ENCODE data around the gene KCTD10.

Gene KCTD10

DNA sequence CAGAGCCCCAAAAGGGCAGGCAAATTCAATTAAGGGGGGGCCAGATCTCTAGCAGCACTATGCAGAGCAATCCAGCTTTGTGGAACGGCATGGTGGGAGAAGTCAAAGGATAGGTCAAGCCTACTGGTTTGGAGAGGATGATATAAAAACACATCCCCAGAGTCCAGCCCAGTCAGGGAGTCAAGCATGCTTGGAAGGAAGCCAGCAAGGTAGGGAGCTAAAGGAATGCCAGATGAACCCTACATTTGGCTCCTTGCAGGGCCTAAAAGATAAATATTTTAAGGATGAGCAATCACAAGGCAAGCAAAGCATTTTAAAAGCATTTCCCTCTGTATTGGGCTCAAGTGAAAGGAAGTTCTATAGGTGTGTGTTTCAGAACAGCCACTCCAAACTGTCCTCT, 21.4 kb downstream of the KCTD10 start:
- TF ChIP-seq, protein P1, sequence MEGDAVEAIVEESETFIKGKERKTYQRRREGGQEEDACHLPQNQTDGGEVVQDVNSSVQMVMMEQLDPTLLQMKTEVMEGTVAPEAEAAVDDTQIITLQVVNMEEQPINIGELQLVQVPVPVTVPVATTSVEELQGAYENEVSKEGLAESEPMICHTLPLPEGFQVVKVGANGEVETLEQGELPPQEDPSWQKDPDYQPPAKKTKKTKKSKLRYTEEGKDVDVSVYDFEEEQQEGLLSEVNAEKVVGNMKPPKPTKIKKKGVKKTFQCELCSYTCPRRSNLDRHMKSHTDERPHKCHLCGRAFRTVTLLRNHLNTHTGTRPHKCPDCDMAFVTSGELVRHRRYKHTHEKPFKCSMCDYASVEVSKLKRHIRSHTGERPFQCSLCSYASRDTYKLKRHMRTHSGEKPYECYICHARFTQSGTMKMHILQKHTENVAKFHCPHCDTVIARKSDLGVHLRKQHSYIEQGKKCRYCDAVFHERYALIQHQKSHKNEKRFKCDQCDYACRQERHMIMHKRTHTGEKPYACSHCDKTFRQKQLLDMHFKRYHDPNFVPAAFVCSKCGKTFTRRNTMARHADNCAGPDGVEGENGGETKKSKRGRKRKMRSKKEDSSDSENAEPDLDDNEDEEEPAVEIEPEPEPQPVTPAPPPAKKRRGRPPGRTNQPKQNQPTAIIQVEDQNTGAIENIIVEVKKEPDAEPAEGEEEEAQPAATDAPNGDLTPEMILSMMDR (IDR thresholded peaks at IDR 0.05; ENCODE audit: low read depth, low read length, missing control alignments) = no peak
- no peak overlapping the region for H3K4me3 ChIP-seq (ENCODE audit: low read depth, low read length)
- in situ Hi-C loops (cut with HindIII; ENCODE audit: low sequenced_read_pairs) = no loop called here
- no peak for DNase-seq (ENCODE audit: low read depth)

DNA sequence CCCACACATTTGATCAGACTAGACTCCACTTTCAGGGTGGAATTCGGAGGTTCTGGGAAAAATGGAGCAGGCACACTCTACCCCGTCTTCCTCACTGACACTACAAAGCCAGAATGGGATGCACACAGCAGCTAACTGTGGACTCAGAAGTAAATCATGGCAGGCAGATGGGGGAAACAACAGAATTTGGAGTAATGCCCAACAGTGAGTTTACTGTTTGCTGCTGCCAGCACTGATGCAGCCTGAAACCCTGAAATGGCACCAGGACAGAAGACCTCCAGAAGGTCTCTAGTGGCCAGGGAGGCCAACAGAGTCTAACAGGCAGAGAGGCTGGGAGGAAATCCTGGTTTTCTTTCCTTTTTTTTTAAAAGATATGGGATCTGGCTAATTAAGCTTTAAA, 24.6 kb downstream of the KCTD10 start:
- in situ Hi-C loops (cut with HindIII; ENCODE audit: low sequenced_read_pairs) = no loop called here

DNA sequence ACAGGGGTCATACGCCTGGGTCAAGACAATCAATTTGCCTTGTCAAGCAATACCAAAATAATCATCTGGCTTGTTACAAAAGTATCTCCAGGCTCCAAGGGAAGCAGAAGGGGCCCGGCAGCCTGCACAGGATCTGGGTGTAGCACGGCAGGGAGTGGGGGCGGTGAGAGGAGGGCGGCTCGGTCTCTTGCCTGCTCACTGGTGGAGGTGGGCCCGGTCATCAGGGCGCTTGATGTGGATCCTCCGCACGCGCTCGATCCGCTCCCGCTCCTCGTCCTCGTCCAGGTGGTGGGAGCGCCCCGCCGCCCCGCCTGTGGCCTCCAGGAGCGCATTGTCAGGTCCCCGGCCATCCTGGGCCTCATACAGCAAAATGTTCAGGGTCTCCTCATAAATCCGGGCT, 25.7 kb downstream of the KCTD10 start:
- H3K4me3 ChIP-seq (ENCODE audit: low read depth, low read length) = no peak overlapping the region
- TF ChIP-seq, protein P1 (IDR thresholded peaks at IDR 0.05; ENCODE audit: low read depth, low read length, missing control alignments) = no peak
- in situ Hi-C loops (cut with HindIII; ENCODE audit: low sequenced_read_pairs) = no loop called here
- no peak for DNase-seq (ENCODE audit: low read depth)

More for the DNA sequence above, 24.6 kb downstream of the KCTD10 start:
- TF ChIP-seq, protein P1 (IDR thresholded peaks at IDR 0.05; ENCODE audit: low read depth, low read length, missing control alignments) = no peak
- no peak overlapping the region for H3K4me3 ChIP-seq (ENCODE audit: low read depth, low read length)
- no peak for DNase-seq (ENCODE audit: low read depth)

DNA sequence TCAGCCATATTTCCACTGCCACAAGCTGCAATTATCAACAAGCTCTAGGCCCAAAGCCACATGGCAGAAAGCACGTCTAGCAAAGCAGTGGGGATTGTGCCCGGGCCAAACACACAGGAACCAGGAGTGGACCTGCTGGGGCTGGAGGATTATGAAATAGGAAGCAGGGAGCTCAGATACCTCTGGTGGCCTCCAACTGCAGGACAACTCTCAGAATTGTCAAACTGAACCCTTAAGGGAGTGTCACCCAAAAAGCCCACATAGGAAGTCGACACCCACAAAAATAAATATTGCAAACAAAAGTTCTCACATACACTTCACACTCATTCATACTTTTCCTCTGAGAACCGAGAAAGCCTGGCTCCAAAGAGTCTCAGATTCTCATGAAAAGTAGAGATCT, 26.1 kb downstream of the KCTD10 start:
- in situ Hi-C loops (cut with HindIII; ENCODE audit: low sequenced_read_pairs) = no loop called here
- DNase-seq (ENCODE audit: low read depth) = no peak
- no peak overlapping the region for H3K4me3 ChIP-seq (ENCODE audit: low read depth, low read length)
- TF ChIP-seq, protein P1 (IDR thresholded peaks at IDR 0.05; ENCODE audit: low read depth, low read length, missing control alignments) = no peak

DNA sequence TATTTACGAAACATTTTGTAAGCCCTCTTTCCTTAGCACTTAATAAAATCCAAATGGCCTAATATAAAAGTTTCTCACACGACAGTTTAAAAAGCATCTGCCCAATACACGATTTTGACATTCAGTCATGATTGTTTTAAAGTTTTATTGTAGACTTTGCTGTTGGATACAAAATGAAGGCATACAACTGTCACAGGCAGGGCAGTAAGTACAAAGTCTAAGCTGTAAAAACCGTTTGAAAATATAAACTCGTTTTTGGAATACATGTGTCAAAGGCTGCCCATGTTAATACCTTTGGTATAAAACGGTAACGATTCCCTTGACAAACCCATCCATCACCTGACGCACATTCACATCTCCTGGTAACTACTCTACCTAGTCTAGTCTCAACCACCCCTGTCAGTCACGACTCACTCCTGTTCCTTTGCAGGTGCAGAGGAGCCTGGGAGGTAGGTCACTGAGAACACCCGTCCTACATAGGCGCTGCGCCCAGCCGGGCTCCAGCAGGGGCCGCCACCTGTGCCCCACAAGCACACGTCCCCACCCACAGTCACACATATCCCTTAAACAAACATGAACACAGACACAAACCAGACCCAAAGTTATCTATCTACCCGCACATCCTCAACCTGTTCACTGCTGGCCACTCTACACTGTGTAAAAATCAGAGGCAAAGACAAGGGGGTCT, 27.1 kb downstream of the KCTD10 start:
- in situ Hi-C loops (cut with HindIII; ENCODE audit: low sequenced_read_pairs) = no loop called here
- DNase-seq (ENCODE audit: low read depth) = no peak
- H3K4me3 ChIP-seq (ENCODE audit: low read depth, low read length) = no peak overlapping the region
- TF ChIP-seq, protein P1 (IDR thresholded peaks at IDR 0.05; ENCODE audit: low read depth, low read length, missing control alignments) = no peak

DNA sequence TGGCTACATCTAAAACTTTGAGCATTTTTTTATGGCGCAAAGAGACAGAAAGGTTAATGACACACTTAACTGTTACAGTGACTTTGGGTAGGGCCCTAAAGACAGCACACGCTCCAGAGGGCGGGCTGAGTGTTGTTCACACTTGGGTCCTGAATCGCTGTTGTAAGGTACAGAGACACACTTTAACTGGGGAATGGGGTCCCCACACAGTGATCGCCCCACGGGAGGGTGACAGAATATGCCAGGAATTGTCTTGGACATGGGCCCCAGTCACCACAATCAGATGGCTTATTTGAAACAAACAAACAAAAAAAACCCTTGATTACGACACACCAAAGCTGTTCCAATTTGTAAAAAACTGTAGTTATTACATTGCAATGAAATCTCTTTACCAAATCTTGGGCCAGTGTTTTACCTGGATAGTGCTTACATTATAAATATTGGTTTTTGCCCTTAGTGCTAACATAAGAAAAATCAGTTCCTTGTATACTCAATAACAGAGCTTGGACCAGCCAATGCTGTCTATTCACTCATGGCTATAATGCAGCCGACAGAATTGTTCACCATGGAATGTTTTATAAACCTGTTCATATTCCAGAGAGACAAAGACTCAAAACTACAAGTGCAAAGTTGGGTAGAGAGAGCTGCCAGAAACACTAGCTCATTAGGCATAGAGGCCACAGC, 28.3 kb downstream of the KCTD10 start:
- TF ChIP-seq, protein P1 (IDR thresholded peaks at IDR 0.05; ENCODE audit: low read depth, low read length, missing control alignments) = no peak
- no peak for DNase-seq (ENCODE audit: low read depth)
- no peak overlapping the region for H3K4me3 ChIP-seq (ENCODE audit: low read depth, low read length)
- in situ Hi-C loops (cut with HindIII; ENCODE audit: low sequenced_read_pairs) = no loop called here

Data from astrocyte of the cerebellum (primary cell).